Suprapubic skin (tissue), 3 donors: Measurements from ENCODE around the gene USP17L11.
"Not testable (repeated sequence)": the region's sequence is repeated elsewhere in the genome, so short reads cannot be mapped to it uniquely, and the experiment has no call there.

ENCODE experiments used
- CTCF ChIP-seq, 2 donors: fragments of 200-600 bp in 1 of 2; fragments of 450-650 bp in 1 of 2; sonication (generic) in 1 of 2; IDR thresholded peaks; one replicate each; pipeline ENCODE4 v1.5.1; 2016 to 2019; ENCODE audit warnings: antibody characterized with exemption in 2 of 2, mild to moderate bottlenecking in 1 of 2, moderate library complexity in 1 of 2
- POLR2A ChIP-seq, 2 donors: fragments of 450-650 bp; IDR thresholded peaks; one replicate each; pipeline ENCODE4 v1.6.1; 2017; ENCODE audit warnings: antibody characterized with exemption in 2 of 2, mild to moderate bottlenecking in 2 of 2, moderate library complexity in 2 of 2

DNA sequence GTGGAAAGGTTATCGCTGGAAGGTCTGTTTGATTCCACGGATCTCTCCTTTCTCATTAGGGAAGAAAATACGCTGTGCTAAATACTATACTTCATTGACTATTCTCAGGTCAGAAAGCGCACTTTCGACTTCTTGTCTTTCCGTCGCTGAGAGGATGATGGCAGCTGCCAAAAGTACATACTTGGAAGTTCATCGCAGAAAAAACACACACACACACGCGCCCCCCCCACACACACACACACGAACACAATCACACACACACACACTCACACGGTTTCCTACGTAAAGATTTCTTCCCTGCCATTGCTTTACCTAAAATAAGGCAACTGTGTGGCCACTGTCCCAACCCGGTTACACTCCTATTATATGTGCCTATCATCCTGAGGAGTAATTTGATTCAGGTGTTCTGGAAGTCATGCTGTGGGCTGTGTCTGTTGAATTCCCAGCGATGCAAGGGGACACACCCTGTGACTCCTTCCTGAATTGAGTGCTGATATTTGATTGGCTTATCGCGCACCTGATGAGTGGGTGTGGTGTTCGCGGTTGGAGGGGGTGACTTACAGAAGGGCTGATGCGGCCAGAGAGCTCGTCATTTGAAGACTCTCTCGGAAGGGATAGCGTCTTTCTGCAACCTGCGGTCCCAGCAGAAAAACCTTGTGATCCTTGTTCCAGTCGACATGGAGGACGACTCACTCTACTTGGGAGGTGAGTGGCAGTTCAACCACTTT is 32.9 kb downstream of the USP17L11 start, which contains the start of gene USP17L18:
- TF ChIP-seq CTCF, POLR2A (IDR thresholded peaks at IDR 0.05): not testable (repeated sequence)
